Tibial nerve (tissue), 4 donors: ENCODE results near the gene PAQR7. TPM values are rescaled to one million over a fixed set of nuclear protein-coding genes. Genes with fewer than 3 reads are reported as not detected.

ENCODE experiments used
- DNase-seq, 2 donors: peaks; one replicate each; pipeline ENCODE4 v3.0.0-alpha.2; 2019; ENCODE audit warnings: low spot score in 2 of 2
- H3K27ac ChIP-seq, 4 donors: fragments of 200-600 bp; sonication (generic) in 3 of 4; one replicate each; pipeline ENCODE4 v1.5.1; 2017 to 2019; ENCODE audit warnings: mild to moderate bottlenecking in 1 of 4
- H3K27me3 ChIP-seq, 2 donors: fragments of 200-600 bp; sonication (generic) in 1 of 2; one replicate each; pipeline versions ENCODE4 v1.5.1 to v1.6.0; 2017 to 2019
- H3K36me3 ChIP-seq, 3 donors: fragments of 200-600 bp; sonication (generic); one replicate each; pipeline ENCODE4 v1.5.1; 2018 to 2019
- H3K4me1 ChIP-seq, 4 donors: fragments of 200-600 bp; sonication (generic) in 3 of 4; one replicate each; pipeline ENCODE4 v1.5.1; 2017 to 2019
- H3K4me3 ChIP-seq, 4 donors: fragments of 200-600 bp; sonication (generic) in 3 of 4; one replicate each; pipeline ENCODE4 v1.5.1; 2017 to 2019; ENCODE audit warnings: mild to moderate bottlenecking in 1 of 4, moderate library complexity in 1 of 4
- H3K9me3 ChIP-seq, 4 donors: fragments of 200-600 bp; sonication (generic) in 3 of 4; one replicate each; pipeline ENCODE4 v1.5.1; 2017 to 2019
- EP300 ChIP-seq, 2 donors: sonication (generic); formaldehyde crosslinking; IDR thresholded peaks; one replicate each; pipeline ENCODE4 v1.6.1; 2017; ENCODE audit warnings: antibody characterized with exemption in 2 of 2, mild to moderate bottlenecking in 1 of 2
- POLR2A ChIP-seq, 2 donors: fragments of 450-650 bp; IDR thresholded peaks; one replicate each; pipeline ENCODE4 v1.6.1; 2017; ENCODE audit warnings: antibody characterized with exemption in 2 of 2, mild to moderate bottlenecking in 2 of 2, moderate library complexity in 2 of 2
- WGBS, 2 donors: methylation state at CpG; one replicate each; pipeline ENCODE4 v1.1.5; 2018; 5-methylcytosine and 5-hydroxymethylcytosine counted together
- total RNA-seq, 4 donors: library from RNA; depleted of rRNA; stranded (reverse); fragments of >200 nt; gene quantifications; one replicate each; pipeline ENCODE4 v1.1.0, GENCODE V29; 2016
- TF ChIP-seq, protein P1 (sequence below), 5 experiments: fragments of 200-600 bp in 3 of 5; fragments of 450-650 bp in 2 of 5; sonication (generic) in 3 of 5; IDR thresholded peaks; one replicate each; pipeline ENCODE4 v1.5.1; 2016 to 2019; ENCODE audit warnings: antibody characterized with exemption in 5 of 5, mild to moderate bottlenecking in 3 of 5, moderate library complexity in 2 of 5

PAQR7 gene
- total RNA-seq, 4 donors from 2014 or later: 5.4 to 8.7 (median 7.5) TPM

DNA sequence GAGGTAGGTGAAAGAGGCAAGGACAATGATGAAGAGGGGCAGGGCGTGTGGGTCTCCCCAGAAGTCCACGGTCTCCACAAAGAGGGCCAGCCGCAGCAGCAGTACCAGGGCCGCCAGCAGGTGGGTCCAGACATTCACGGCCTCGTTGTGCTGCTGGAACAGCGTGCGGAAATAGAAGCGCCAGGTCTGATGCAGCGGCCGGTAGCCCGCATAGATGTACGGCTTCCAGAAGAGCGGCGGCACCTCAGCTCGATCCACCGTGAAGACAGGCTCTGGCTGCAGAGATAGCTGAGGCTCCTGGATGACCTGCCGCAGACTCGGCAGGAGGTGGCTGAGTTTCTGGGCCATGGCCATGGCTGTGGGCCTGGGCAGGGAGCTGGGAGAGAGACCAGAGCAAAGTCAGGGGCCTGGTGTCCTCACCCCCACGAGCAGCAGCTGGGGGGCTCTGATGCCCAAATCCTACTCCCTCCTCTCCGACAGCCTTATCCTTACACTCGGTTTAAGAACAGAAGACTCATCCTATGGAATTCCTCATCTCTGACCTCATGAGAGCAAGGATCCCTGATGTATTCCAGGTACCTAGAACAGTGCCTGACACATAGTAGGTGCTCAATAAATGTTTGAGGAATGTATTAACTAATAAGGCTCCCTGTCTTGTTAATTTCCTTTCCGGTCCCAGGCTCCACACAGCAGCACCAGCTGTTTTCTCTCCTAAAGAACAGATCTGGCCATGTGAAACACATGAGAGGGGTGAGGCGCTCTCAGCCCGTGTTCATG lies 11.8 kb downstream of the PAQR7 start:
- Histone ChIP-seq H3K27ac (no peak overlapping the region), H3K4me3 (no peak overlapping the region), H3K36me3 (peaks cover 0 to 35% (median 0%) of the 10 kb centered on the region in 3 donors), H3K27me3 (no peaks in the 10 kb centered on the region), H3K4me1 (peaks cover 0 to 22% (median 8%) of the 10 kb centered on the region in 4 donors), H3K9me3 (no peaks in the 10 kb centered on the region)
- WGBS, 2 donors: 88 to 92% methylated on average over 25 of the region's 25 CpGs
- TF ChIP-seq, protein P1, sequence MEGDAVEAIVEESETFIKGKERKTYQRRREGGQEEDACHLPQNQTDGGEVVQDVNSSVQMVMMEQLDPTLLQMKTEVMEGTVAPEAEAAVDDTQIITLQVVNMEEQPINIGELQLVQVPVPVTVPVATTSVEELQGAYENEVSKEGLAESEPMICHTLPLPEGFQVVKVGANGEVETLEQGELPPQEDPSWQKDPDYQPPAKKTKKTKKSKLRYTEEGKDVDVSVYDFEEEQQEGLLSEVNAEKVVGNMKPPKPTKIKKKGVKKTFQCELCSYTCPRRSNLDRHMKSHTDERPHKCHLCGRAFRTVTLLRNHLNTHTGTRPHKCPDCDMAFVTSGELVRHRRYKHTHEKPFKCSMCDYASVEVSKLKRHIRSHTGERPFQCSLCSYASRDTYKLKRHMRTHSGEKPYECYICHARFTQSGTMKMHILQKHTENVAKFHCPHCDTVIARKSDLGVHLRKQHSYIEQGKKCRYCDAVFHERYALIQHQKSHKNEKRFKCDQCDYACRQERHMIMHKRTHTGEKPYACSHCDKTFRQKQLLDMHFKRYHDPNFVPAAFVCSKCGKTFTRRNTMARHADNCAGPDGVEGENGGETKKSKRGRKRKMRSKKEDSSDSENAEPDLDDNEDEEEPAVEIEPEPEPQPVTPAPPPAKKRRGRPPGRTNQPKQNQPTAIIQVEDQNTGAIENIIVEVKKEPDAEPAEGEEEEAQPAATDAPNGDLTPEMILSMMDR (IDR thresholded peaks at IDR 0.05): no peak
- TF ChIP-seq POLR2A (IDR thresholded peaks at IDR 0.05): no peak
- no peak for TF ChIP-seq EP300 (IDR thresholded peaks at IDR 0.05)
- DNase-seq: no peak

DNA sequence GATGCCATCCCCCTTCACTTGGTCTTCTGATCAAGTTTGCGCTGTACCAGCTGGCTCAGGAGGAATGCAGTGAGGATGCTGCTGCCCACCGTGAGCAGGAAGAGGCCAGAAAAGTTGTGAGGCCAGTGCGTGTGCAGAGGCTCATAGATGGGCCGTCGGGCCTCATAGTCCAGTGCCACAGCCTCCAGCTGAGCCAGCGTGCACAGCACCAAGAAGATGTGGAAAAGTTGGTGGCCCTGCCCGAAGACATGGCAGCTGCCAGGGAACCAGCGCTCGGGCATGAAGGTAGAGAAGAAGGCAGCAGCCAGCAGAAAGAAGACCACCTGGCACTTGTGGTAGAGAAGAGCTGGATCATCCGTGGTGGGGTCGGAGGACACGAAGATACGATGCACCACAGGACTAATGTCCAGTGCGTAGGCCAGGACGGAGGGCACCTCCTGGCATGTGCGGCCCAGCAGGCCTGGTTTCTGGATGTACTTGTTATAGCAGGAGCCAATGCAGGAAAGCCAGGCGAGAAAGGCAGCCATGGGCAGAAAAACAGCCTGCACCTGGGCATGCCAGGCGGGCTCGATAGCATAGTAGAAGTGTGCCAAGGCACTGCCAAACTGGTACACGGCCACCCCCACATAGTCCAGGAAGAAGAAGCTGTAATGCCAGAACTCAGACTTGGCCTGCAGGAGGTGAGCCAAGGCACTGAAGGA lies 12.6 kb downstream of the PAQR7 start:
- Histone ChIP-seq H3K4me1 (peaks cover 0 to 24% (median 10%) of the 10 kb centered on the region in 4 donors), H3K36me3 (peaks cover 0 to 29% (median 0%) of the 10 kb centered on the region in 3 donors), H3K27me3 (no peaks in the 10 kb centered on the region), H3K27ac (no peak overlapping the region), H3K9me3 (no peaks in the 10 kb centered on the region), H3K4me3 (no peak overlapping the region)
- DNase-seq: no peak
- TF ChIP-seq, protein P1 (IDR thresholded peaks at IDR 0.05): no peak
- TF ChIP-seq EP300 (IDR thresholded peaks at IDR 0.05) (no peak), POLR2A (IDR thresholded peaks at IDR 0.05) (no peak)
- 94% methylated on average over 19 to 20 of the region's 20 CpGs for WGBS, 2 donors

DNA sequence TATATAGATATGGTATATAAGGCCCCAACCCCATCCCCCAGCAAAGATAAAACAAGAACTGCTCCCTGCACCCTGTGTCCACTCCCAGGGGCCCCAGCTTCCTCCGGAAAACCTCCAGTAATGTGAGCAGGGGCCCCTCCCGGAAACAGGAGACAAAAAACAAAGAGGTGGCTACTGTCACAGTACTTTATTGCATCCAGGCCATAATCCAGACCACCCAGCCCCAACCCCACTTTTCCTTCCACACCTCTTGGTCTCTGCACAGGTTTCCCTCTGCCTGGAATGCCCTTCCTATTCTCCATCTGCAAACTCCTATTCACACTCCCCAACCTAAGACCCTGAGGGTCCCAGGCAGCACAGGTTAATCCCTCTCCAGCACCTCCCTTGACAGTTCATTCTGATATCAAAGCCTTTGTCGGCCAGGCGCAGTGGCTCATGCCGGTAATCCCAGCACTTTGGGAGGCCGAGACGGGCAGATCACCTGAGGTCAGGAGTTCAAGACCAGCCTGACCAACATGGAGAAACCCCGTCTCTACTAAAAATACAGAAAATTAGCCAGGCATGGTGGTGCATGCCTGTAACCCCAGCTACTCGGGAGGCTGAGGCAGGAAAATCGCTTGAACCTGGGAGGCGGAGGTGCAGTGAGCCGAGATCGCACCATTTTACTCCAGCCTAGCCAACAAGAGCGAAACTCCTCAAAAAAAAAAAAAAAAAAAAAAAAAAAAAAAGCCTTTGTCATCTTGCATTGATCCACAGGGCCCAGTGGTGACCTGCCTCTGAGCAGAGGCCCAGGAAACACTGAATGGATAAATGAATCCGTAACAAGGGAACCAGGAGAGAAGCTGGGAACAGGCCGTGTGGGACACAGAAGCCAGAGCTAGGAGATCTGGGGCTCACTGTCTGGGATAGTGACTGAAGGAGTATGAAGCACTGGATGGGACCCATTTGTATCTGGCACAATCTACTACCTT lies 13.9 kb downstream of the PAQR7 start:
- H3K4me3 ChIP-seq: no peak overlapping the region
- peak overlapping the region in 2 of 4 donors; percentile 23 to 24 for H3K27ac ChIP-seq
- H3K27me3 ChIP-seq: no peaks in the 10 kb centered on the region
- TF ChIP-seq, protein P1 (IDR thresholded peaks at IDR 0.05): no peak
- no peak for TF ChIP-seq POLR2A (IDR thresholded peaks at IDR 0.05)
- TF ChIP-seq EP300 (IDR thresholded peaks at IDR 0.05): no peak
- H3K9me3 ChIP-seq: no peaks in the 10 kb centered on the region
- peaks cover 0 to 24% (median 10%) of the 10 kb centered on the region in 4 donors for H3K4me1 ChIP-seq
- DNase-seq: no peak
- peaks cover 0 to 26% (median 0%) of the 10 kb centered on the region in 3 donors for H3K36me3 ChIP-seq
- 68% methylated on average over 16 of the region's 16 CpGs for WGBS, 2 donors

DNA sequence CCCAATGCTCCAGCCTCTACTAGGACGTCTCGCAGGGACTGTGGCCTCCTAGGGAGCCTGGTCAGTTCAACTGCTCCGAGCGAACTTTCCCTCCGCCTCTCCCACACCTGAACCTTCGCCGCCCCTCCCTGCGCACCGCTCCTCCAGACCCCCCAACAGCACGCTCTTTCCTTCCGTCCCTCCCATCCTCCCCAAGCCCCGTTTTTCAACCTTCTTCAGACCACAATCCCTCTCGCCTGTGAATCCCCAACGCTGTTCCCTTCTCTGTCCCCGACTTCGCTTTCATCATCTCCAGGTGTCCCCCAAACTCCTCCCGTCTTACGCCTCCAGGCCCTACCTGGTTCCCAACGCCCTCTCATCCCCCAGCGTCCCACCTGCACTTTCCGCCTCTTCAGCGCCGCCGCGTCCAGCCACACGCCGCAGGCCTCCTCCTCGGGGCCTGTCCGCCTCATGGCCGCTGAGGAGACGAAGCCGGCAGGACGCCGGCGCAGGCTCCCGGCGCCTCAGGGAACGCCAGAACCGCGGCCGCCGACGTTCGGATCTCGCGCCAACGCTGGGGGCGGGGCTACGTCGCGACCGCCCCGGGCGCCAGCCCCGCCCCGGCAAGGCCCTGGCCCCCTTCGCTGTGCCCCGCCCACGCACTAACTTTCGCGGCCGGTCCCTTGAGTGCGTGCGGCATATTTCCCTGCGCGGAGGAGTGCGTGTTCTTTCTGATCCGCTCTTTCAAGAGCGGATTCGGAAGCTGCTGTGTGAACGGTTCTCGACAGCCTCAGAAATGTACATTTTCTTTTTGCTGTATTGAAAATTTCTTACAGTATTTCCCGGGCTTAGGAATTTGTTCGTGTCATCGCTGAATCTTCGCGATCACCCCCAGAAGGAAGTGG lies 16.4 kb downstream of the PAQR7 start, which contains the start of gene AUNIP:
TSS of gene AUNIP (minus strand) at position 552 of the 884 bp plus-strand sequence. CDS start at position 452, 100 bp downstream.
- peak within 1 kb of the TSS; percentile 9 to 90 (median 78) for H3K27ac ChIP-seq
- DNase-seq: peak; percentile 73 to 78
- H3K4me1 ChIP-seq: peaks cover 0 to 24% (median 10%) of the 10 kb centered on the region in 4 donors
- WGBS, 2 donors: 2% methylated on average over 68 to 71 of the region's 77 CpGs
- TF ChIP-seq EP300 (IDR thresholded peaks at IDR 0.05) (peak; percentile 28 to 91), POLR2A (IDR thresholded peaks at IDR 0.05) (peak; percentile 25 to 60)
- TF ChIP-seq, protein P1 (IDR thresholded peaks at IDR 0.05): peak in 2 of 5 experiments; percentile 8 to 22
- peak within 1 kb of the TSS; percentile 38 to 61 (median 54) for H3K4me3 ChIP-seq
- H3K27me3 ChIP-seq: no peaks in the 10 kb centered on the region
- H3K36me3 ChIP-seq: peaks cover 0 to 20% (median 0%) of the 10 kb centered on the region in 3 donors
- no peaks in the 10 kb centered on the region for H3K9me3 ChIP-seq
